Skeletal muscle cell (primary cell): ENCODE results near the gene MEGF10.

Source experiments
- DNase-seq: peaks from one replicate; pipeline ENCODE4 v3.0.0-alpha.2; 2010; ENCODE audit warnings: low read depth
- H3K4me3 ChIP-seq: 2 replicates; pipeline ENCODE4 v1.5.1; 2011; ENCODE audit warnings: low read depth, mild to moderate bottlenecking, control low read depth, low read length, moderate library complexity

Gene MEGF10

GRCh38 chr5:127471211-127471610 is 180.6 kb downstream of the MEGF10 start:
- H3K4me3 ChIP-seq = no peak overlapping the region
- no peak for DNase-seq

GRCh38 chr5:127472700-127473099 is 182.1 kb downstream of the MEGF10 start:
- no peak overlapping the region for H3K4me3 ChIP-seq
- DNase-seq = no peak

GRCh38 chr5:127486471-127486870 is 195.9 kb downstream of the MEGF10 start:
- DNase-seq = no peak
- no peak overlapping the region for H3K4me3 ChIP-seq

GRCh38 chr5:127492854-127493738 is 202.5 kb downstream of the MEGF10 start:
- DNase-seq = no peak
- no peak overlapping the region for H3K4me3 ChIP-seq

- DNase-seq = no peak
- H3K4me3 ChIP-seq = no peak overlapping the region
Observed at GRCh38 chr5:127498548-127498947, 208.0 kb downstream of the MEGF10 start.

GRCh38 chr5:127505905-127506304 is 215.3 kb downstream of the MEGF10 start:
- DNase-seq = no peak
- H3K4me3 ChIP-seq = no peak overlapping the region

- DNase-seq = no peak
Observed at GRCh38 chr5:127506616-127507015, 216.0 kb downstream of the MEGF10 start.

GRCh38 chr5:127508644-127509373 is 218.2 kb downstream of the MEGF10 start:
- no peak overlapping the region for H3K4me3 ChIP-seq
- DNase-seq = no peak

More at GRCh38 chr5:127506616-127507015, 216.0 kb downstream of the MEGF10 start:
- no peak overlapping the region for H3K4me3 ChIP-seq
